Stomach (tissue), 9 donors: ENCODE data around the gene COL25A1. TPM values are rescaled to one million over a fixed set of nuclear protein-coding genes. Genes with fewer than 3 reads are reported as not detected.

ENCODE experiments used
- DNase-seq, 2 donors: peaks; one replicate each; pipeline versions ENCODE4 v3.0.0 to v3.0.0-alpha.2; 2013 to 2019
- H3K27ac ChIP-seq, 5 donors: fragments of 200-600 bp in 4 of 5; sonication (generic) in 4 of 5; one replicate each; pipeline ENCODE4 v1.5.1; 2013 to 2019; ENCODE audit warnings: mild to moderate bottlenecking in 1 of 5, moderate library complexity in 1 of 5
- H3K27me3 ChIP-seq, 3 donors: fragments of 200-600 bp; sonication (generic); one replicate each; pipeline ENCODE4 v1.5.1; 2017 to 2019; ENCODE audit warnings: mixed run types in 1 of 3
- H3K36me3 ChIP-seq, 4 donors: fragments of 200-600 bp; sonication (generic); 1 replicate in 3 of 4; 2 replicates in 1 of 4; pipeline ENCODE4 v1.5.1; 2016 to 2019
- H3K4me1 ChIP-seq, 4 donors: fragments of 200-600 bp; sonication (generic); one replicate each; pipeline ENCODE4 v1.5.1; 2016 to 2019
- H3K4me3 ChIP-seq, 4 donors: fragments of 200-600 bp; sonication (generic) in 3 of 4; one replicate each; pipeline ENCODE4 v1.5.1; 2016 to 2019; ENCODE audit warnings: mild to moderate bottlenecking in 1 of 4
- H3K9me3 ChIP-seq, 4 donors: fragments of 200-600 bp; sonication (generic); one replicate each; pipeline ENCODE4 v1.5.1; 2016 to 2019
- CTCF ChIP-seq, 7 experiments: fragments of 450-650 bp in 4 of 7; fragments of 200-600 bp in 3 of 7; sonication (generic) in 3 of 7; IDR thresholded peaks; one replicate each; pipeline ENCODE4 v1.5.1; 2016 to 2019; ENCODE audit warnings: antibody characterized with exemption in 7 of 7, control low read depth in 2 of 7, mild to moderate bottlenecking in 1 of 7
- EP300 ChIP-seq: sonication (generic); formaldehyde crosslinking; IDR thresholded peaks from one replicate; pipeline ENCODE4 v1.6.1; 2017; ENCODE audit warnings: antibody characterized with exemption
- POLR2A ChIP-seq, 4 donors: fragments of 450-650 bp; IDR thresholded peaks; one replicate each; pipeline ENCODE4 v1.6.1; 2016; ENCODE audit warnings: antibody characterized with exemption in 4 of 4, control low read depth in 2 of 4, mild to moderate bottlenecking in 1 of 4, moderate library complexity in 1 of 4
- POLR2AphosphoS5 ChIP-seq, 3 donors: sonication (generic); formaldehyde crosslinking; IDR thresholded peaks; one replicate each; pipeline ENCODE4 v1.6.1; 2016; ENCODE audit warnings: antibody characterized with exemption in 3 of 3
- WGBS, 5 donors: extraction: QIAGEN DNeasy Blood & Tissue Kit in 3 of 5; methylation state at CpG; one replicate each; pipeline versions ENCODE4 v1.1.5 to v1.1.7; 2013 to 2018; 5-methylcytosine and 5-hydroxymethylcytosine counted together
- intact Hi-C: fragments of 100-400 bp; cut with DNase I; formaldehyde crosslinking; loops from one replicate; pipeline ENCODE4 v1.15.1; 2023; ENCODE audit warnings: low total_unique reads
- polyA plus RNA-seq, 3 donors: library from polyadenylated mRNA; stranded (reverse); fragments of 200-250 nt; gene quantifications; one replicate each; pipeline ENCODE4 v1.2.3, GENCODE V29; 2013
- total RNA-seq, 5 donors: library from RNA; depleted of rRNA; stranded (reverse); fragments of >200 nt; gene quantifications; one replicate each; pipeline versions ENCODE4 v1.1.0 to v1.2.3, GENCODE V29; 2014 to 2016
- donor health status: healthy with polysubstance abuse.
- donor health status: Bipolar disorder and iron deficiency.
- donor health status: healthy.

The COL25A1 gene
- total and polyA plus RNA-seq, 8 donors: 0.10 to 4.1 (median 1.5) TPM; not detected in 5

GRCh38 chr4:109011241-109012026 is 291.0 kb downstream of the COL25A1 start:
- Histone ChIP-seq H3K27ac (no peak overlapping the region), H3K27me3 (no peaks in the 10 kb centered on the region), H3K4me3 (no peak overlapping the region), H3K4me1 (no peaks in the 10 kb centered on the region), H3K9me3 (peaks cover 0 to 10% (median 3%) of the 10 kb centered on the region in 4 donors), H3K36me3 (no peaks in the 10 kb centered on the region)
- TF ChIP-seq EP300 (no peak), POLR2A (IDR thresholded peaks at IDR 0.05) (no peak), CTCF (IDR thresholded peaks at IDR 0.05) (no peak), POLR2AphosphoS5 (IDR thresholded peaks at IDR 0.05) (no peak)
- intact Hi-C loops: no loop called here
- DNase-seq: no peak
- 71 to 90% (median 74%) methylated on average over 3 of the region's 3 CpGs for WGBS, 5 donors

DNA sequence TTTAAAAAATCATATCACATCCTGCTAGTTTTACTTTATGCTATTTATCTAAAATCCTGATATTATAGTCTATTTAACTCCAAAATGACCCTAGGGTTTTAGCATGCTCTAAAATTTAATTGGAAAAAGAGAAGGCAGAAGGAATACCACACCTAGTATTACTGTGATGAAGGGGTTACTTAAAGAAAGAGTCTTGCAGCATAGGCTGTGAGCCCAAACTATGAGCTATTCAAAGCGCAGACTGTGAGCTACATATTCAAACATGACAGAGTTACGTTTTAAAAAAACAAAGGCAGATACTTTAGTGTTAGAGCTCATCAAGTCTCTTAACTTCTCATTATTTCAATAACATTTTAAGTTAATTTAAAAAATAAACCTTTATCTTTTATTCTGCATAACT is 291.9 kb downstream of the COL25A1 start:
- 43 to 65% (median 54%) methylated on average over 2 of the region's 2 CpGs for WGBS, 5 donors
- H3K36me3 ChIP-seq: no peaks in the 10 kb centered on the region
- H3K9me3 ChIP-seq: peaks cover 0 to 7% (median 0%) of the 10 kb centered on the region in 4 donors
- no peak for DNase-seq
- H3K27me3 ChIP-seq: no peaks in the 10 kb centered on the region
- no peak overlapping the region for H3K4me3 ChIP-seq
- no peaks in the 10 kb centered on the region for H3K4me1 ChIP-seq
- TF ChIP-seq EP300 (no peak), CTCF (IDR thresholded peaks at IDR 0.05) (no peak), POLR2AphosphoS5 (IDR thresholded peaks at IDR 0.05) (no peak), POLR2A (IDR thresholded peaks at IDR 0.05) (no peak)
- no peak overlapping the region for H3K27ac ChIP-seq
- intact Hi-C loops: no loop called here

DNA sequence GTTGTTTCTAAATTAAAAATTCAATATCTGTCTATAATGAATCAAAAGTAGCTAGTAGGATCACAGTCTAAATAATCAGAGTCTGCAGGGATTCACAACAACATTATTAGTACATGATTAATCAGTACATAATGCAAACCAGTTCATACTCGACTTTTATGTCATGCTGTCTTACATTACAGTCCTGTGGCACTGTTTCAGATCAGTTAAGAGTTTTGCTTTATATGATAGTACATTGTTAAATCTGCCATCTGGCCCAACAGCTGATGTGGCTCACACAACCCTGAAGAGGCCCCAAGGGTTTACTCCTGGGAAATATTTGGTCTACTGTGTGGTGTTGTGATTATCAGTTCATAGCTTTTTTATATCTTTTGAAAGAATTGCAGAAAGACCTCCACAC is 292.5 kb downstream of the COL25A1 start:
- intact Hi-C loops: no loop called here
- 6 to 26% (median 13%) methylated on average over 1 of the region's 1 CpG for WGBS, 5 donors

GRCh38 chr4:109007976-109008375 is 294.5 kb downstream of the COL25A1 start:
- Histone ChIP-seq H3K27ac (no peak overlapping the region), H3K36me3 (no peaks in the 10 kb centered on the region), H3K9me3 (peaks cover 0 to 7% (median 0%) of the 10 kb centered on the region in 4 donors), H3K4me3 (no peak overlapping the region), H3K27me3 (no peaks in the 10 kb centered on the region), H3K4me1 (no peaks in the 10 kb centered on the region)
- no peak for TF ChIP-seq POLR2A (IDR thresholded peaks at IDR 0.05)
- no peak for TF ChIP-seq EP300
- TF ChIP-seq CTCF (IDR thresholded peaks at IDR 0.05): no peak
- no peak for TF ChIP-seq POLR2AphosphoS5 (IDR thresholded peaks at IDR 0.05)
- intact Hi-C loops: no loop called here
- 39 to 70% (median 54%) methylated on average over 2 of the region's 2 CpGs for WGBS, 5 donors
- DNase-seq: no peak

More for the DNA sequence above, 292.5 kb downstream of the COL25A1 start:
- H3K36me3 ChIP-seq: no peaks in the 10 kb centered on the region
- TF ChIP-seq POLR2AphosphoS5 (IDR thresholded peaks at IDR 0.05): no peak
- TF ChIP-seq CTCF (IDR thresholded peaks at IDR 0.05): no peak
- no peak for TF ChIP-seq EP300
- TF ChIP-seq POLR2A (IDR thresholded peaks at IDR 0.05): no peak
- no peak overlapping the region for H3K4me3 ChIP-seq
- H3K27ac ChIP-seq: no peak overlapping the region
- no peaks in the 10 kb centered on the region for H3K27me3 ChIP-seq
- DNase-seq: peak in 1 of 2 donors; percentile 53
- no peaks in the 10 kb centered on the region for H3K4me1 ChIP-seq
- H3K9me3 ChIP-seq: peaks cover 0 to 7% (median 0%) of the 10 kb centered on the region in 4 donors
